Activated naive CD4-positive, alpha-beta T cell treated with anti-CD3 and anti-CD28 coated beads, Interleukin-2, amount 50 U/mL, for 72 hours (primary cell): ENCODE results near the gene EGFR. TPM values are rescaled to one million over a fixed set of nuclear protein-coding genes. Genes with fewer than 3 reads are reported as not detected.

ENCODE experiments used
- ATAC-seq, 2 donors: fragments of 150-1000 bp; cut with Tn5 transposase; 2 replicates each; pipeline ENCODE4 v1.10.0; 2021; ENCODE audit warnings: mild to moderate bottlenecking in 2 of 2, moderate library complexity in 2 of 2
- DNase-seq, 2 donors: peaks; one replicate each; pipeline ENCODE4 v3.0.0; 2021 to 2022; ENCODE audit warnings: low spot score in 2 of 2
- H3K27ac Mint-ChIP-seq, 2 donors: one replicate each; pipeline ENCODE4 v1.8.0; 2022; ENCODE audit warnings: mild to moderate bottlenecking in 2 of 2, mixed read lengths in 2 of 2
- H3K36me3 Mint-ChIP-seq, 2 donors: one replicate each; pipeline ENCODE4 v1.8.0; 2022; ENCODE audit warnings: mixed read lengths in 2 of 2
- H3K9me3 Mint-ChIP-seq, 2 donors: one replicate each; pipeline ENCODE4 v1.8.0; 2022; ENCODE audit warnings: mixed read lengths in 2 of 2
- total RNA-seq, 2 donors: library from RNA; stranded (reverse); gene quantifications; one replicate each; pipeline ENCODE4 v1.2.3, GENCODE V29; 2022

EGFR gene
- total RNA-seq, 2 donors from 2014 or later: not detected

- DNase-seq (no peak), ATAC-seq (no peak)
- Mint-ChIP-seq H3K36me3 (no peaks in the 10 kb centered on the region), H3K9me3 (no peaks in the 10 kb centered on the region), H3K27ac (no peak overlapping the region)
Observed at GRCh38 chr7:55200441-55200840, 181.6 kb downstream of the EGFR start.

GRCh38 chr7:55202150-55202913, 183.5 kb downstream of the EGFR start:
- DNase-seq: no peak
- no peak overlapping the region for H3K27ac Mint-ChIP-seq

GRCh38 chr7:55203300-55203699, 184.5 kb downstream of the EGFR start:
- DNase-seq (no peak), ATAC-seq (no peak)
- Mint-ChIP-seq H3K27ac (no peak overlapping the region), H3K36me3 (no peaks in the 10 kb centered on the region), H3K9me3 (no peaks in the 10 kb centered on the region)

More at GRCh38 chr7:55202150-55202913, 183.5 kb downstream of the EGFR start:
- Mint-ChIP-seq H3K9me3 (no peaks in the 10 kb centered on the region), H3K36me3 (no peaks in the 10 kb centered on the region)
- ATAC-seq: no peak

GRCh38 chr7:55205124-55205955, 186.5 kb downstream of the EGFR start:
- no peak for DNase-seq
- H3K36me3 Mint-ChIP-seq: no peaks in the 10 kb centered on the region
- H3K27ac Mint-ChIP-seq: no peak overlapping the region
- ATAC-seq: no peak
- no peaks in the 10 kb centered on the region for H3K9me3 Mint-ChIP-seq

GRCh38 chr7:55206235-55207029, 187.6 kb downstream of the EGFR start:
- Mint-ChIP-seq H3K9me3 (no peaks in the 10 kb centered on the region), H3K36me3 (no peaks in the 10 kb centered on the region), H3K27ac (peak overlapping the region in 1 of 2 donors; percentile 52)
- DNase-seq (peak in 1 of 2 donors; percentile 37), ATAC-seq (peak; percentile 55 to 96)

GRCh38 chr7:55207436-55208125, 188.8 kb downstream of the EGFR start:
- Mint-ChIP-seq H3K36me3 (no peaks in the 10 kb centered on the region), H3K9me3 (no peaks in the 10 kb centered on the region), H3K27ac (peak overlapping the region in 1 of 2 donors; percentile 65)
- ATAC-seq: peak in 1 of 2 donors; percentile 44
- DNase-seq: no peak

- Mint-ChIP-seq H3K27ac (no peak overlapping the region), H3K36me3 (no peaks in the 10 kb centered on the region), H3K9me3 (no peaks in the 10 kb centered on the region)
- ATAC-seq: no peak
- DNase-seq: no peak
Observed at GRCh38 chr7:55209366-55209765, 190.5 kb downstream of the EGFR start.

- Mint-ChIP-seq H3K27ac (no peak overlapping the region), H3K36me3 (no peaks in the 10 kb centered on the region), H3K9me3 (no peaks in the 10 kb centered on the region)
- ATAC-seq (no peak), DNase-seq (no peak)
Observed at GRCh38 chr7:55210176-55210575, 191.4 kb downstream of the EGFR start.

- H3K36me3 Mint-ChIP-seq: no peaks in the 10 kb centered on the region
- ATAC-seq (no peak), DNase-seq (no peak)
- no peak overlapping the region for H3K27ac Mint-ChIP-seq
- H3K9me3 Mint-ChIP-seq: no peaks in the 10 kb centered on the region
Observed at GRCh38 chr7:55210716-55211115, 191.9 kb downstream of the EGFR start.

- H3K27ac Mint-ChIP-seq: no peak overlapping the region
- H3K36me3 Mint-ChIP-seq: no peaks in the 10 kb centered on the region
- ATAC-seq (no peak), DNase-seq (no peak)
- H3K9me3 Mint-ChIP-seq: no peaks in the 10 kb centered on the region
Observed at GRCh38 chr7:55211726-55212125, 192.9 kb downstream of the EGFR start.

- ATAC-seq (no peak), DNase-seq (no peak)
- Mint-ChIP-seq H3K36me3 (no peaks in the 10 kb centered on the region), H3K27ac (no peak overlapping the region), H3K9me3 (no peaks in the 10 kb centered on the region)
Observed at GRCh38 chr7:55212176-55212575, 193.4 kb downstream of the EGFR start.

- no peak for ATAC-seq
- Mint-ChIP-seq H3K36me3 (no peaks in the 10 kb centered on the region), H3K27ac (no peak overlapping the region), H3K9me3 (no peaks in the 10 kb centered on the region)
- no peak for DNase-seq
Observed at GRCh38 chr7:55212838-55213237, 194.0 kb downstream of the EGFR start.

GRCh38 chr7:55214707-55215106, 195.9 kb downstream of the EGFR start:
- no peak for DNase-seq
- Mint-ChIP-seq H3K36me3 (no peaks in the 10 kb centered on the region), H3K27ac (no peak overlapping the region), H3K9me3 (no peaks in the 10 kb centered on the region)
- no peak for ATAC-seq

- DNase-seq (no peak), ATAC-seq (no peak)
- H3K36me3 Mint-ChIP-seq: no peaks in the 10 kb centered on the region
- no peak overlapping the region for H3K27ac Mint-ChIP-seq
- peaks cover 0 to 6% of the 10 kb centered on the region in 2 donors for H3K9me3 Mint-ChIP-seq
Observed at GRCh38 chr7:55223023-55223422, 204.2 kb downstream of the EGFR start.

- DNase-seq: no peak
- H3K9me3 Mint-ChIP-seq: peaks cover 3 to 8% of the 10 kb centered on the region in 2 donors
- H3K27ac Mint-ChIP-seq: no peak overlapping the region
- ATAC-seq: no peak
- peaks cover 4% of the 10 kb centered on the region in 2 donors for H3K36me3 Mint-ChIP-seq
Observed at GRCh38 chr7:55224111-55224510, 205.3 kb downstream of the EGFR start.

GRCh38 chr7:55224810-55225209, 206.0 kb downstream of the EGFR start:
- no peak overlapping the region for H3K27ac Mint-ChIP-seq
- peaks cover 10 to 14% of the 10 kb centered on the region in 2 donors for H3K9me3 Mint-ChIP-seq
- H3K36me3 Mint-ChIP-seq: peaks cover 9 to 10% of the 10 kb centered on the region in 2 donors
- ATAC-seq: no peak
- DNase-seq: no peak
